ENCODE results near the gene SERPINA12. TPM values are rescaled to one million over a fixed set of nuclear protein-coding genes. Genes with fewer than 3 reads are reported as not detected.

SERPINA12 gene
- polyA plus RNA-seq, 1 donor from 2014 or later = not detected

DNA sequence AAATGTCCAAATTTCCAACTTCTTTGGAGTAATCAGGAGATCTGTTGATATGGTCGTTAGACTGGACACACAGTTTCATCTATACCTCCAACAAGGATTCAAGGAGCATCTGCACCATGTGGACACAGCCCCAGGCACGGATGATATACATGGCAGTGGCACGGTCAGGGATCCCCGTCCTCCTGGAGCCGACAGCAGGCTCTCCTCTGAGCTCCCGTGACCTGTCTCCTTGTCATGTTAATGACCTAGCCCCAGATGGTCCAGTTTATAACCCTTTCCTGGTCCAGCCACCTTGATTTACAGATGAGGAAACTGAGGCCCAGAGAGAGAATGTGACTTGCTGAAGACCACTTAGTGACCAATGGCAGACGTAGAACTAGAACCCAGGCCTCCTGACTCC, 35.5 kb upstream of the SERPINA12 start:
- TF ChIP-seq RAD21 (conservative IDR thresholded peaks at IDR 0.05) (no peak), EZH2 (IDR thresholded peaks at IDR 0.05; ENCODE audit: borderline replicate concordance, insufficient read depth, low read length, poor library complexity, severe bottlenecking) (no peak), TAF1 (IDR thresholded peaks at IDR 0.05; ENCODE audit: low read depth) (no peak)
- TF ChIP-seq, protein P1, sequence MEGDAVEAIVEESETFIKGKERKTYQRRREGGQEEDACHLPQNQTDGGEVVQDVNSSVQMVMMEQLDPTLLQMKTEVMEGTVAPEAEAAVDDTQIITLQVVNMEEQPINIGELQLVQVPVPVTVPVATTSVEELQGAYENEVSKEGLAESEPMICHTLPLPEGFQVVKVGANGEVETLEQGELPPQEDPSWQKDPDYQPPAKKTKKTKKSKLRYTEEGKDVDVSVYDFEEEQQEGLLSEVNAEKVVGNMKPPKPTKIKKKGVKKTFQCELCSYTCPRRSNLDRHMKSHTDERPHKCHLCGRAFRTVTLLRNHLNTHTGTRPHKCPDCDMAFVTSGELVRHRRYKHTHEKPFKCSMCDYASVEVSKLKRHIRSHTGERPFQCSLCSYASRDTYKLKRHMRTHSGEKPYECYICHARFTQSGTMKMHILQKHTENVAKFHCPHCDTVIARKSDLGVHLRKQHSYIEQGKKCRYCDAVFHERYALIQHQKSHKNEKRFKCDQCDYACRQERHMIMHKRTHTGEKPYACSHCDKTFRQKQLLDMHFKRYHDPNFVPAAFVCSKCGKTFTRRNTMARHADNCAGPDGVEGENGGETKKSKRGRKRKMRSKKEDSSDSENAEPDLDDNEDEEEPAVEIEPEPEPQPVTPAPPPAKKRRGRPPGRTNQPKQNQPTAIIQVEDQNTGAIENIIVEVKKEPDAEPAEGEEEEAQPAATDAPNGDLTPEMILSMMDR (IDR thresholded peaks at IDR 0.05; ENCODE audit: poor library complexity, severe bottlenecking) = no peak
- TF ChIP-seq, protein P2, sequence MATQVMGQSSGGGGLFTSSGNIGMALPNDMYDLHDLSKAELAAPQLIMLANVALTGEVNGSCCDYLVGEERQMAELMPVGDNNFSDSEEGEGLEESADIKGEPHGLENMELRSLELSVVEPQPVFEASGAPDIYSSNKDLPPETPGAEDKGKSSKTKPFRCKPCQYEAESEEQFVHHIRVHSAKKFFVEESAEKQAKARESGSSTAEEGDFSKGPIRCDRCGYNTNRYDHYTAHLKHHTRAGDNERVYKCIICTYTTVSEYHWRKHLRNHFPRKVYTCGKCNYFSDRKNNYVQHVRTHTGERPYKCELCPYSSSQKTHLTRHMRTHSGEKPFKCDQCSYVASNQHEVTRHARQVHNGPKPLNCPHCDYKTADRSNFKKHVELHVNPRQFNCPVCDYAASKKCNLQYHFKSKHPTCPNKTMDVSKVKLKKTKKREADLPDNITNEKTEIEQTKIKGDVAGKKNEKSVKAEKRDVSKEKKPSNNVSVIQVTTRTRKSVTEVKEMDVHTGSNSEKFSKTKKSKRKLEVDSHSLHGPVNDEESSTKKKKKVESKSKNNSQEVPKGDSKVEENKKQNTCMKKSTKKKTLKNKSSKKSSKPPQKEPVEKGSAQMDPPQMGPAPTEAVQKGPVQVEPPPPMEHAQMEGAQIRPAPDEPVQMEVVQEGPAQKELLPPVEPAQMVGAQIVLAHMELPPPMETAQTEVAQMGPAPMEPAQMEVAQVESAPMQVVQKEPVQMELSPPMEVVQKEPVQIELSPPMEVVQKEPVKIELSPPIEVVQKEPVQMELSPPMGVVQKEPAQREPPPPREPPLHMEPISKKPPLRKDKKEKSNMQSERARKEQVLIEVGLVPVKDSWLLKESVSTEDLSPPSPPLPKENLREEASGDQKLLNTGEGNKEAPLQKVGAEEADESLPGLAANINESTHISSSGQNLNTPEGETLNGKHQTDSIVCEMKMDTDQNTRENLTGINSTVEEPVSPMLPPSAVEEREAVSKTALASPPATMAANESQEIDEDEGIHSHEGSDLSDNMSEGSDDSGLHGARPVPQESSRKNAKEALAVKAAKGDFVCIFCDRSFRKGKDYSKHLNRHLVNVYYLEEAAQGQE (IDR thresholded peaks at IDR 0.05; ENCODE audit: borderline replicate concordance) = no peak
- H4K20me1 ChIP-seq (ENCODE audit: insufficient read depth) = no peaks in the 10 kb centered on the region
- no peaks in the 10 kb centered on the region for H3K36me3 ChIP-seq (ENCODE audit: insufficient read depth, low read length)
- no peak overlapping the region for H3K4me3 ChIP-seq (ENCODE audit: low read length)
- no peaks in the 10 kb centered on the region for H3K9me2 ChIP-seq (ENCODE audit: insufficient read depth, low read length)
- no peaks in the 10 kb centered on the region for H3F3A ChIP-seq (ENCODE audit: insufficient read depth, low read length, poor library complexity, severe bottlenecking)
- no peaks in the 10 kb centered on the region for H3K79me2 ChIP-seq (replicated peaks; ENCODE audit: insufficient read depth, low read length)
- no peaks in the 10 kb centered on the region for H3K27me3 ChIP-seq (ENCODE audit: insufficient read depth, low read depth, low read length)
- H3K27ac ChIP-seq (ENCODE audit: low read length) = no peak overlapping the region
- no peak overlapping the region for H3K4me2 ChIP-seq (ENCODE audit: low read length)
- H2AFZ ChIP-seq (ENCODE audit: low read depth, low read length) = no peak overlapping the region
- H3K9me3 ChIP-seq (ENCODE audit: low read length) = no peaks in the 10 kb centered on the region
- no peak overlapping the region for H3K9ac ChIP-seq (ENCODE audit: low read length)

DNA sequence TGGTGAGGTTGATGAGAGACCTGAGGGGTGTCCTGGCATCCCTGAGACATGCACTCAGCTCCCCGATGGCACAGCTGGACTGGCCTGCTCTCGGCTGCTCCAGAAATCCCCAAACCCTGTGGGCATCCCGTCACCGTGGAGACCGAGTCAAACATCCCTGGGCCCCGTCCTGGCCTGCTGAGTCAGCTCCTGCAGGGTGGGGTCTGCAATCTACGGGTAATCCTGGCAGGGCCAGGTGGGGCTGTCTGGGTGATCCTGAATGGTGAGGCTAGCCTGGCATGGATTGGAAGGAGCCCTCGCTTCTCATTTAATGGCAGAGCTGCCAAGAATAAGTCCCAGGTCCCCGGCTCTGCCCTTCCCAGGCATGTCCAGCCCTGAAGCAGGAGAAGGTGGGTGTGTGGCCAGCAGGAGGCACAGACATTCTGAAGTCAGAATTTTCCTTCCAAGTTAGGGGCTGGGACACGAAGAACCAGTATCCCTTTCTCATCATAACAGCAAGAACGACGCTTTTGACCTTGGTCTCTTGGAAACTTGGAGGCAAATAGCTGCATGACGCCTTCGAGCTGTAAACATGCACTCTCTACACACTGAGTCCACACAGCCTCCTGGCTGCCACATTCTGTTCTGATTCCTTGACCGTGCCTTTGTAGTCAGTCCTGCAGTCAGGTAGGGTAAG, 34.3 kb upstream of the SERPINA12 start:
- Histone ChIP-seq H3F3A (ENCODE audit: insufficient read depth, low read length, poor library complexity, severe bottlenecking) (no peaks in the 10 kb centered on the region), H3K9ac (ENCODE audit: low read length) (no peak overlapping the region), H4K20me1 (ENCODE audit: insufficient read depth) (no peaks in the 10 kb centered on the region), H3K79me2 (replicated peaks; ENCODE audit: insufficient read depth, low read length) (no peaks in the 10 kb centered on the region), H3K9me3 (ENCODE audit: low read length) (no peaks in the 10 kb centered on the region), H3K36me3 (ENCODE audit: insufficient read depth, low read length) (no peaks in the 10 kb centered on the region), H3K9me2 (ENCODE audit: insufficient read depth, low read length) (no peaks in the 10 kb centered on the region), H3K4me2 (ENCODE audit: low read length) (no peak overlapping the region), H3K27ac (ENCODE audit: low read length) (no peak overlapping the region), H3K4me3 (ENCODE audit: low read length) (no peak overlapping the region), H2AFZ (ENCODE audit: low read depth, low read length) (no peak overlapping the region), H3K27me3 (ENCODE audit: insufficient read depth, low read depth, low read length) (no peaks in the 10 kb centered on the region)
- TF ChIP-seq MXI1 (conservative IDR thresholded peaks at IDR 0.05; ENCODE audit: poor library complexity, severe bottlenecking) = no peak
- TF ChIP-seq, protein P2 (IDR thresholded peaks at IDR 0.05; ENCODE audit: borderline replicate concordance) = no peak

Data from neural cell (in vitro differentiated cells).